GM23248 (cell line): ENCODE data around the gene TGFB1. TPM values are rescaled to one million over a fixed set of nuclear protein-coding genes. Genes with fewer than 3 reads are reported as not detected.

ENCODE experiments used
- DNase-seq: peaks from one replicate; pipeline ENCODE4 v3.0.0-alpha.2; 2015
- H2AFZ ChIP-seq: fragments of 200-600 bp; sonication (generic); 2 replicates; pipeline ENCODE4 v1.6.1; 2016; ENCODE audit warnings: antibody characterized with exemption
- H3F3A ChIP-seq: fragments of 200-600 bp; sonication (generic); 2 replicates; pipeline ENCODE4 v1.6.1; 2016; ENCODE audit warnings: mild to moderate bottlenecking, antibody characterized with exemption, mixed run types; ENCODE audit not compliant: insufficient read depth
- H3K27ac ChIP-seq: fragments of 200-600 bp; sonication (generic); 2 replicates; pipeline ENCODE4 v1.5.1; 2016; ENCODE audit warnings: mild to moderate bottlenecking
- H3K27me3 ChIP-seq: fragments of 200-600 bp; sonication (generic); replicated peaks from 2 replicates; pipeline ENCODE4 v1.6.1; 2016; ENCODE audit warnings: mild to moderate bottlenecking; ENCODE audit not compliant: insufficient read depth
- H3K36me3 ChIP-seq: fragments of 200-600 bp; sonication (generic); 2 replicates; pipeline ENCODE4 v1.6.1; 2016; ENCODE audit warnings: low read depth, mild to moderate bottlenecking
- H3K4me1 ChIP-seq: fragments of 200-600 bp; sonication (generic); 2 replicates; pipeline ENCODE4 v1.6.1; 2016; ENCODE audit warnings: mild to moderate bottlenecking; ENCODE audit not compliant: insufficient read depth
- H3K4me2 ChIP-seq: fragments of 200-600 bp; sonication (generic); one replicate; pipeline ENCODE4 v1.6.1; 2016; ENCODE audit warnings: mild to moderate bottlenecking; ENCODE audit not compliant: unreplicated experiment
- H3K4me3 ChIP-seq: fragments of 200-600 bp; sonication (generic); 2 replicates; pipeline ENCODE4 v1.5.1; 2016; ENCODE audit warnings: mild to moderate bottlenecking
- H3K79me2 ChIP-seq: fragments of 200-600 bp; sonication (generic); 2 replicates; pipeline ENCODE4 v1.6.1; 2016; ENCODE audit warnings: mild to moderate bottlenecking; ENCODE audit not compliant: insufficient read depth
- H3K9ac ChIP-seq: fragments of 200-600 bp; sonication (generic); 2 replicates; pipeline ENCODE4 v1.6.1; 2016; ENCODE audit warnings: mild to moderate bottlenecking
- H3K9me2 ChIP-seq: fragments of 200-600 bp; sonication (generic); 2 replicates; pipeline ENCODE4 v1.6.1; 2016; ENCODE audit warnings: mixed run types, mild to moderate bottlenecking, moderate library complexity; ENCODE audit not compliant: insufficient read depth
- H3K9me3 ChIP-seq: fragments of 200-600 bp; sonication (generic); one replicate; pipeline ENCODE4 v1.6.1; 2017; ENCODE audit warnings: low read depth
- H4K20me1 ChIP-seq: fragments of 200-600 bp; sonication (generic); 2 replicates; pipeline ENCODE4 v1.6.0; 2016; ENCODE audit not compliant: insufficient read depth
- EZH2 ChIP-seq: fragments of 200-600 bp; sonication (generic); IDR thresholded peaks from 2 replicates; pipeline ENCODE4 v1.6.1; 2018; ENCODE audit warnings: antibody characterized with exemption, mild to moderate bottlenecking; ENCODE audit not compliant: insufficient read depth, poor library complexity, severe bottlenecking
- EZH2phosphoT487 ChIP-seq: fragments of 200-600 bp; sonication (generic); IDR thresholded peaks from 2 replicates; pipeline ENCODE4 v1.6.1; 2018; ENCODE audit warnings: antibody characterized with exemption, moderate library complexity, mild to moderate bottlenecking, low read depth; ENCODE audit not compliant: insufficient read depth
- WGBS, 2 experiments: methylation state at CpG; one replicate each; pipeline ENCODE4 v1.1.6; 2015 to 2017; ENCODE audit warnings: low lambda C conversion rate in 2 of 2, low coverage in 1 of 2; ENCODE audit errors: missing lambda C conversion rate in 2 of 2; 5-methylcytosine and 5-hydroxymethylcytosine counted together
- in situ Hi-C: fragments of 300-500 bp; cut with MboI; formaldehyde crosslinking; loops from 2 replicates; pipeline ENCODE4 v1.15.0; 2020
- polyA plus RNA-seq: library from polyadenylated mRNA; unstranded; fragments of >200 nt; fragmentation: Nextera tagmentation; extraction: Ambion mirVana; gene quantifications from 2 replicates; pipeline ENCODE4 v1.2.1, GENCODE V29; 2016
- total RNA-seq: library from RNA; depleted of rRNA; stranded (reverse); fragments of >200 nt; shearing (Covaris generic); gene quantifications from 2 replicates; pipeline ENCODE4 v1.2.3, GENCODE V29; 2014

The TGFB1 gene
- total and polyA plus RNA-seq, 2 experiments from 2014 or later, result 12.4 to 21.4 TPM

DNA sequence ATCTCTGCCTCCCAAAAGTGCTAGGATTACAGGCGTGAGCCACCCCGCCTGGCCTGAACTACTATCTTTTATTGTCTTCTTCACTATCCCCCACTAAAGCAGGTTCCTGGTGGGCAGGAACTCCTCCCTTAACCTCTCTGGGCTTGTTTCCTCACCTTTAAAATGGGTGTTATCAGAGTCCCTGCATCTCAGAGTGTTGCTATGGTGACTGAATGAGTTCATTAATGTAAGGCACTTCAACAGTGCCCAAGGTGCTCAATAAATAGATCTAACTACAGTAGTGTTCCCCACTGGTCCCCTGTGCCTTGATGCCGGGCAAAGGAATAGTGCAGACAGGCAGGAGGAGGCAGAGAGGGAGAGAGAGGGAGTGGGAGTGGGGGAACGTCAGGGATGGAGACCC is 23.2 kb downstream of the TGFB1 start:
- in situ Hi-C loops, result no loop called here
- Histone ChIP-seq H3K4me2 (no peak overlapping the region), H3K27me3 (no peaks in the 10 kb centered on the region), H3K4me1 (peaks cover 16% of the 10 kb centered on the region), H3F3A (peaks cover 34% of the 10 kb centered on the region), H3K9me3 (no peaks in the 10 kb centered on the region), H3K4me3 (no peak overlapping the region), H3K9ac (no peak overlapping the region), H3K9me2 (no peaks in the 10 kb centered on the region), H3K36me3 (peaks cover 20% of the 10 kb centered on the region; the same call in 1 of the 2 replicates), H3K27ac (no peak overlapping the region), H4K20me1 (no peaks in the 10 kb centered on the region), H2AFZ (no peak overlapping the region), H3K79me2 (peaks cover 47% of the 10 kb centered on the region)
- no peak for DNase-seq
- 73% methylated on average over 4 of the region's 4 CpGs for WGBS, 2 experiments
- TF ChIP-seq EZH2phosphoT487, result no peak

- no peak overlapping the region for H3K4me3 ChIP-seq
- WGBS, 2 experiments, result 95 to 100% methylated on average over 1 of the region's 1 CpG
- TF ChIP-seq EZH2phosphoT487, result no peak
- TF ChIP-seq EZH2, result no peak
- no peak overlapping the region for H3K4me2 ChIP-seq
- H3K9me3 ChIP-seq, result no peaks in the 10 kb centered on the region
- H3K79me2 ChIP-seq, result peaks cover 31% of the 10 kb centered on the region
- peaks cover 46% of the 10 kb centered on the region for H3F3A ChIP-seq
- H3K4me1 ChIP-seq, result peaks cover 32% of the 10 kb centered on the region
- no peaks in the 10 kb centered on the region for H3K27me3 ChIP-seq
- H4K20me1 ChIP-seq, result no peaks in the 10 kb centered on the region
- H3K9me2 ChIP-seq, result no peaks in the 10 kb centered on the region
- H3K36me3 ChIP-seq, result peaks cover 10% of the 10 kb centered on the region; the same call in 1 of the 2 replicates
- H3K9ac ChIP-seq, result no peak overlapping the region
- no peak overlapping the region for H3K27ac ChIP-seq
- no peak overlapping the region for H2AFZ ChIP-seq
- in situ Hi-C loops, result no loop called here
- DNase-seq, result no peak
These were observed 24.9 kb downstream of the TGFB1 start for GRCh38 chr19:41328842-41329225.

DNA sequence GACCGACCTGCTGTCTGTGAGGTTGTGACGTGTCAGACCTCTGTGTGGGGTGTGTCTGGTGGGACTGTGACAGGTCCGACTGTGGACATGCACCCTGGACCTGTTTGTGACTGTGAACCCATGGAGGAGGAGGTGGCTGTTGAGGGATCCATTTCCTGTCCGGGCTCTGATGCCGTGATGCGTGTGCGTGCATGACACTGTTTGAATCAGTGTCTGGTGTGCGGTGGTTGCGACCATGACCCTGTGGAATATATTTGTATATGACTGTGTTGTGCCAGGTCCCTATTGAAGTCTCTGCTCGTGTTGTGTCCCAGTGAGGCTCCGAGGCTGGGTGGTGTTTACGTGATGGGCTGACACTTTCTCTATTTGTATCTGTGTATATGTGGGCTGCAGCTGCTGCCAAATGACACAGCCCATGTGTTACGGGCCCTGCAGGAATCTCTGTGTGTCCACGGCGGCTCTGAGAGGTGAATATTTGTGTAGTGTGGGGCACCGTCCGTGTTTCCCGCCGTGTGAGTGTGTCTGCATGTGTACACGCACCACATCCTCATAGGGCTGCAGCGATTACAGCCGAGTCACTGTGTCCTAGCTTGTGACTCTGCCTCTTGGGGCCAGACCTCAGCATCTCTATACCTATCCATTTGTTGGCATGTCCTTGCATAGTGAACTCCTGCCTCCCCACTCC is 25.4 kb downstream of the TGFB1 start:
- Histone ChIP-seq H3K9me2 (no peaks in the 10 kb centered on the region), H3K9me3 (no peaks in the 10 kb centered on the region), H3K27ac (peak overlapping the region; percentile 12; the same call in 1 of the 2 replicates), H3K79me2 (peaks cover 26% of the 10 kb centered on the region), H3K36me3 (peaks cover 7% of the 10 kb centered on the region; the same call in 1 of the 2 replicates), H3K4me3 (no peak overlapping the region), H2AFZ (no peak overlapping the region), H3K9ac (no peak overlapping the region), H3K4me2 (no peak overlapping the region), H3F3A (peaks cover 48% of the 10 kb centered on the region), H3K27me3 (no peaks in the 10 kb centered on the region), H4K20me1 (no peaks in the 10 kb centered on the region), H3K4me1 (peaks cover 36% of the 10 kb centered on the region)
- no peak for TF ChIP-seq EZH2
- TF ChIP-seq EZH2phosphoT487, result no peak
- DNase-seq, result no peak
- WGBS, 2 experiments, result 95% methylated on average over 22 of the region's 22 CpGs
- in situ Hi-C loops, result no loop called here

DNA sequence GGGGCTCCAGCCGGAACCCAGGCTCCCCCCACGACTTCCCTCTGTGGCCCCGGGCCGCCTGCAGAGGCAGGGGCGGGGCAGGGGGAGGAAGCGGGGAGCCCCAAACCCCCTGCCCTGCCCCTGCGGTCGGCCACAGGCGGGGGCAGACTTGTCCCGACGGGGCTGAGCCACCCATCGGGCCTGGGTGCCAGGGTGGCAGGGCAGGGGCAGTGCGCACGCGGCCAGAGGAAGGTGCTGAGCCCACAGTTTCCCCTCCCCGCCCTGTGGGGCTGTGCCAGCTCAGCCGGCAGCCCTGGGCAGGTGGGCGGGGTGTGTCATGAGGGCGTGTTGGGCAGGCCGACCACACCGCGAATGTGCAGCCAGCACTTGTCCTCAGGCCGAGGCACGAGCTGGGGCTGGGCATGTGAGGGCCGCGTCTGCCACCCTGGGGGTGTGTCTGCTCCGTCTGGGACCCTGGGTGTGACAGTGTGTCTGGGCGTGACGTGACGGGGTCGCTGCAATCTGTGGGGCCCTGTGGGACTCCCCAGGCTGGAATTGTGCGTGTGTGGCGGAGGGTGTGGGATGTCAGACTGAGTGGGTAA is 26.1 kb downstream of the TGFB1 start:
- TF ChIP-seq EZH2 (no peak), EZH2phosphoT487 (no peak)
- Histone ChIP-seq H3K9me3 (no peaks in the 10 kb centered on the region), H3K4me1 (peaks cover 42% of the 10 kb centered on the region), H3K4me2 (no peak overlapping the region), H3K36me3 (peaks cover 7% of the 10 kb centered on the region; the same call in 1 of the 2 replicates), H3K9ac (no peak overlapping the region), H3F3A (peaks cover 53% of the 10 kb centered on the region), H3K27me3 (no peaks in the 10 kb centered on the region), H3K79me2 (peaks cover 20% of the 10 kb centered on the region), H2AFZ (no peak overlapping the region), H3K4me3 (no peak overlapping the region), H3K9me2 (no peaks in the 10 kb centered on the region), H3K27ac (peak overlapping the region; percentile 100), H4K20me1 (no peaks in the 10 kb centered on the region)
- WGBS, 2 experiments, result 76 to 83% methylated on average over 20 to 29 of the region's 33 CpGs
- in situ Hi-C loops, result no loop called here
- peak; percentile 53 for DNase-seq
